Measurements from ENCODE around the gene ANXA6.
"Not testable (repeated sequence)": the region's sequence is repeated elsewhere in the genome, so short reads cannot be mapped to it uniquely, and the experiment has no call there.

Gene ANXA6

GRCh38 chr5:151180291-151180690 lies 22.7 kb upstream of the ANXA6 start:
- DNase-seq = no peak

- no peak for DNase-seq
These were observed 21.9 kb upstream of the ANXA6 start for GRCh38 chr5:151179489-151179840.

GRCh38 chr5:151178777-151179488 lies 21.4 kb upstream of the ANXA6 start:
- no peak for DNase-seq

GRCh38 chr5:151178372-151178771 lies 20.8 kb upstream of the ANXA6 start:
- no peak for DNase-seq

GRCh38 chr5:151176268-151176667 lies 18.7 kb upstream of the ANXA6 start:
- not testable (repeated sequence) for DNase-seq

- DNase-seq = peak in 1 of 3 experiments; percentile 63
These were observed 17.1 kb upstream of the ANXA6 start for GRCh38 chr5:151174612-151175101.

- no peak for DNase-seq
These were observed 16.4 kb upstream of the ANXA6 start for GRCh38 chr5:151173711-151174611.

- no peak for DNase-seq
These were observed 13.9 kb upstream of the ANXA6 start for GRCh38 chr5:151171529-151171928.

- no peak for DNase-seq
These were observed 11.2 kb upstream of the ANXA6 start for GRCh38 chr5:151168602-151169344.

GRCh38 chr5:151167022-151167421 lies 9.4 kb upstream of the ANXA6 start:
- no peak for DNase-seq

- peak; percentile 32 to 81 (median 76) for DNase-seq
These were observed 7.3 kb upstream of the ANXA6 start for GRCh38 chr5:151164687-151165392.

GRCh38 chr5:151162776-151163175 lies 5.2 kb upstream of the ANXA6 start:
- DNase-seq = no peak

- DNase-seq = no peak
These were observed 2.2 kb upstream of the ANXA6 start for GRCh38 chr5:151159649-151160373.

GRCh38 chr5:151158287-151158661 lies 695 bp upstream of the ANXA6 start:
- DNase-seq = peak in 1 of 3 experiments; percentile 36

- no peak for DNase-seq
These were observed 815 bp downstream of the ANXA6 start for GRCh38 chr5:151156507-151157420.

GRCh38 chr5:151155775-151156506 lies 1.6 kb downstream of the ANXA6 start:
- DNase-seq = peak in 2 of 3 experiments; percentile 6 to 64

GRCh38 chr5:151154931-151155774 lies 2.4 kb downstream of the ANXA6 start:
- no peak for DNase-seq

- no peak for DNase-seq
These were observed 3.8 kb downstream of the ANXA6 start for GRCh38 chr5:151153766-151154272.

GRCh38 chr5:151153300-151153699 lies 4.3 kb downstream of the ANXA6 start:
- DNase-seq = no peak
